GM08714 (cell line): Measurements from ENCODE around the gene PAX5.
A peak's percentile ranks its signal among the peaks of the same experiment; 100 is the strongest.

Source experiments
- H3K4me3 ChIP-seq: fragments of 200-500 bp; sonication (Bioruptor generic); 2 replicates; pipeline ENCODE4 v1.5.1; 2014; ENCODE audit warnings: mild to moderate bottlenecking, low read length, inconsistent platforms
- ZNF274 ChIP-seq: IDR thresholded peaks from 2 replicates; pipeline ENCODE4 v1.6.1; 2012; ENCODE audit warnings: mild to moderate bottlenecking, low read depth, low read length

PAX5 gene

DNA sequence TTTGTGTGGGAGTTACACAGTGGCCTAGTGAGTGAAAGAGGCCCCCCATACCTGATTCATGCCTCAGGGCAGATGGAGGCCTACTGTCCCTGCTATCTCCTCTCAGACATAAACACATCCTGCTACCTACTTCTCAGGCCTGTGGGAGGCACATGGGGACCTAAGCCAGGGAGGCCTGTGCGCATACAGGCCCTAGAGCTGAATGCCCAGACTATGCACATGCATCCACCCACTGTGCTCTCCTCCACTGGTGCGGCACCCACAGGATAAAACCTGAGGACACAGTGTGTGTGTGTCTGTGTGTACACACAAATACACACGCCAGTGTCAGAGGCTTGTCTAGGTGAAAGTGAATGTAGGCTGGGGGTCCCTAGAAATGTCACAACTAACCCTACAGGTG lies 1.4 kb downstream of the PAX5 start:
- H3K4me3 ChIP-seq = peak overlapping the region; percentile 89
- TF ChIP-seq ZNF274 = no peak

DNA sequence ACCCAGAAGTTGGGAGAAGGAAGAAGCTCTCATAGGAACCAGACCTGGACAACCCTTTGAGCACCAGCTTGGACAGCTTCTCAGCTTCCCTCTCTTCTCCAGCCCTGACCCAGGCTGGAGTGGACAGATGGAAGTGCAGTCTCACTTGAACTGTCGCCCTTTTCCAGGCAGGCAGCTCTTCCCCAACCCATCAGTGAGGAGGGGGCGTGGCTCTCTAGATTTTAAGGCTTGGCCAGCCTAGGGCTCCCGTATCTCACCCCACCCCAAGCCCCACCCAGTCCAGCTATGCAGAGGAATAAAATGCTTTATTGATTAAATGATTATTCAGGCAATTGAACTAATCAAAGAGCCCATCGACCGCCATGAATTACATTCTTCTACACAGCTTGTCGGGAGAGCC lies 2.2 kb downstream of the PAX5 start:
- H3K4me3 ChIP-seq = peak overlapping the region; percentile 89; the same call in 1 of the 2 replicates
- TF ChIP-seq ZNF274 = no peak

DNA sequence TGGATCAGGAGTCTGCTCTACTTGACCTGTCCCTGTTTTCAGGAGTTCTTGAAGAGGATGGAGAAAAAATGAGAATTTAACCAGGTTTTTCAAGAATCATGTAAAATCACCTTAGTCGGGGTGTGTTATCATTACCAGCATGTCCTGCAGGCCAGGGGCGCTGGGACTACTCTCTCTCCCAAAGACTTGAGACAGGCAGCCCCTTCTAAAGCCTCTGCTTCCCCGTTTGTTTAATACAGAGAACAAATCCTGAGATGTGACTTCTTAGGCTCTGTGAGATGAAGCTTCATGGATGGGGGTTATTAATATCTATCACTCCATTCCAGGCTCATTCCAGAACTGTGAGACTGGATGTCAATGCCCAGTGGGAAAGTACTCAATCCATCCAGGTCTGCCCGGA lies 3.0 kb downstream of the PAX5 start:
- H3K4me3 ChIP-seq = peak overlapping the region; percentile 89; the same call in 1 of the 2 replicates

DNA sequence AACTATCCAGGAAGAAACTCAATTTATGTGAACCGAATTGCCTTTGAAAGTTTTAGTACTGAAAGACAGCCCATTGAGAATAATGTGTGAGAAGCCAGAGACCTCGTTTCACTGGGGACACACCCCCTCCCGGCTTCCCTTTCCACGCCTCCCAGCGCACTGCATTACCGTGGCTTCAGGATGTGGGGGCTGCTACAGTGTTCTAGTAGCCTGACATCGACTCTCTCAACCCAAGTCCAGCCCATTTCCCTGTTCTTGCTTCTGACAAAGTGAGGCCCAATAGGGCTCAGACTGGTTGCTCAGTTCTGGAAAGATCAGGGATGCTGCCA lies 3.5 kb downstream of the PAX5 start:
- TF ChIP-seq ZNF274 = no peak
- H3K4me3 ChIP-seq = peak overlapping the region; percentile 89; the same call in 1 of the 2 replicates

More for the DNA sequence above, 3.0 kb downstream of the PAX5 start:
- no peak for TF ChIP-seq ZNF274

DNA sequence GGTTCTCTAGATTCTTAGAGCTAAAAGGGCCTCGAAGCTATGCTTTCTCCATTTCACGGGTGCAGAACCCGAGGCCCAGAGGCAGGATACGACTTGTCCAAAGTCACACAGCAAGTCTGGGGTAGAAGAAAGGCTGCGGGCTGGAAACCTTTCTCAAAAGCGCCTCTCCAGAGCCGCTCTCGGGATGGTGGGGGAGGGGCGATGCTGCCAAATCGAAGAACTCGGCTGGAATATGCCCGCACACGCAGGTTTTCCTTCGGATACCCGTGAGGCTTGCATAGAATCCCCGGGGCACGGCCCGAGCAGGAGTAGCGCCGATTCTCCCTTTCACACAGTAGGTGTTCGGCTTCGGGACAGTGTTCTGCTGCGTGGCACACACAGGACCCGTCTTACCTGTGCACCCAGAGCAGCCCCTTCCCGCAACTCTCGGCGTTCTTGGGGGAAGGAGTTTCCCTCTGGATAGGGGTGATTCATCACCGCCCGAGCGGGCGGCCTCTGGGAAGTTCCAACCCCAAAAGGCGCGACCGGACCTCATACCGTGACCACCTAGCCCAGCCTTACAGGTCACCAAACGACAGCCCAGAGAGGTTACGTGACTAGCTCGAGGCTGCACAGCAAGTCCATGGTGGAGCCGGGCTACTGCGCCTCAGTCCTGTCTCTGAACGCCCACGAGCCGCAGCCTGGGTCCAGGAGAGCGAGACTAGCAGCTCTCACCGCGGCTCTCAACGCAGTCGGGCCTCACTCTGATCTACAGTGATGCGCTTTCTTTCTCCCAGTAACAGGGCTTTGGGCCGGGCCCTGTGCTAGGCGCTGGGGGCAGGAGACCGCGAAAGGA lies 4.1 kb downstream of the PAX5 start:
- peak overlapping the region; percentile 89; the same call in 1 of the 2 replicates for H3K4me3 ChIP-seq
- TF ChIP-seq ZNF274 = no peak

DNA sequence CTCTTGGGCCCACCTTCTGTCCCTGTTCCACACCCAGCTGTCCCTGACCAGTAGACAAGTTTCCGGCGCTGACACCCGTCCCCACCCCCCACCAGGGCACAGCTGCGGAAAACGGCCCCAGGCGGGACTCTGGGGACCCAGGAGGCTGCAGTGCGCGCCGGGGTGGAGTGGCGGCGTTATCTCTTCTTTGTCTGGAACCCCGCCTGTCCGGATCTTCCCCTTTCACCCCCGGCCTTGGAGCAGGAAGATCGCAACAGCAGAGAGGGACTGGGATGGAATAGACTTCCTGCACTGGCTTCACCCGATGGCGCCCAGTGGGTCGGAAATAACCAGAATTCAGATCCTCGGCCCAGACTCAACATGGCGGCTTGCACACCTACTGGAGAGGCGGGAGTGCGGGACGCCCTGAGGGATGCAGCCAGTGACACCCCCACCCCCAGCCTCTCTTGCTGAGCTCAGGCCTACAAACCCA lies 4.7 kb downstream of the PAX5 start:
- H3K4me3 ChIP-seq = peak overlapping the region; percentile 89; the same call in 1 of the 2 replicates
- TF ChIP-seq ZNF274 = no peak

DNA sequence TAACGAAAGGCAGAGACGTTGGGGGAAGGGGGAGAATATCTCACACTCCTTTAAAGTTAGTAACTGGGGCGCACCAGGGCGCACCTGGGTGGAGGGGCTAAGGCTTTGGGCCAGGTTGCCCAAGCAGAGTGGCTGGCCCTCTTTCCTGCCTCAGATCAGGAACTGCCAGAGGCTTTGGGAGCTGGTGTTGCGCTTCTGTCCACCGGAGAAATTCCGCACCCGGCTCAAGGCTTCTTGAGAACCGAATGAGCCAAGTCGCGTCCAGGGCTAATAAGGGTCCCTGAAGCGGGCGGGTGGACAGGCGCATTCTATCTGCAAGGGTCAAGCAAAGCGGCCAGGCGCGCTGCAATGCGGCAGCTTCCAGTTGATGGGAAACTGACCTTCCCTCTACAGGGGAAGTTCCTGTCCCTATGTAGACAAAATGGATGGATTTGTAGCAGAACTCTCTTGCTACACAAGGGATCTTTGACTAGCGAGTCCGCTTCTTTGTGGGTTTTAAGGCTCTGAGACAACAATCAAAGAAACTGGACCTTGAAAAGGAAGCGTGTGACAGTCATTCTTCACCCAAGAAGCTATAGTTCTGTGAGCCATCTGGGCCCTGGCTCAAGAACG lies 5.5 kb downstream of the PAX5 start:
- no peak for TF ChIP-seq ZNF274
- peak overlapping the region; percentile 89 for H3K4me3 ChIP-seq

DNA sequence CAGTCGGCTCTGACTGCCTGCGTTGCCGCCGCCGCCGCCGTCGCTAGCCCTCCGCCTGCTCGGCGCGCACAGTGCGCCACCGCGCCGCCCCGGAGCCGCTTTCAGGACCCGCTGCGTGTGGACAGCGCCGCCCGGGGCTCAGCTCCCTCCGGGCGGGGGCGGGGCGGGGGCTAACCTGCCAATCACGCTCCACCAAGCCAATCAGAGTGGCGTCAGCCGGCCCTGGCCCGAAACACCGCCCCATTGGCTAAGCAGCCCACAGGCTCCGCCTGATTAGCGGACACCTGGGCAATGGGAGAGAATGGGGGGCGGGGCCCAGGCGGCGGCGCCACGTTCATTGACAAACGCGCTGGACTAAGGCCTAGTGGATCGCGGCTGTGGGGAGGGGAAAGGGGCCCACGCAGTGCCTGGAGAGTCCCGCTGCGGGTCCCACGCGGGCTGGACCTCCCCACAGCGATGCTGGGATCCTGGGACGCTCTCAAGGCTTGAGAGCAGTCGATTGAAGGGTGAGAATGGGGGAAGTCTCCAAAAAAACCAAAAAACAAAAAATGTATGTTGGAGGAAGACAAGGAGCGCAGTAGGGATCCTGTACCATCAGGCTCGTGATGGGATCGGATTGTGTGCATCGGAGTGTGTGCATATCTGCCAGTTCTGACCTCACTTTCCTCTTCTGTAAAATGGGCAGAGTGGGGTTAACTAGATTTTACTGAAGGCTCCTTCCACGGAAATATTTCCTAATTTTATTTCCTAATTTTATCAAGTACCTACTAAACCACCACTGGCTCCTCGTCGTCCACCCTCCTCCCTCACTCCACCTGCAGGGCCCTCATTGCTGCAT lies 6.3 kb downstream of the PAX5 start:
- peak overlapping the region; percentile 89 for H3K4me3 ChIP-seq
- TF ChIP-seq ZNF274 = no peak

DNA sequence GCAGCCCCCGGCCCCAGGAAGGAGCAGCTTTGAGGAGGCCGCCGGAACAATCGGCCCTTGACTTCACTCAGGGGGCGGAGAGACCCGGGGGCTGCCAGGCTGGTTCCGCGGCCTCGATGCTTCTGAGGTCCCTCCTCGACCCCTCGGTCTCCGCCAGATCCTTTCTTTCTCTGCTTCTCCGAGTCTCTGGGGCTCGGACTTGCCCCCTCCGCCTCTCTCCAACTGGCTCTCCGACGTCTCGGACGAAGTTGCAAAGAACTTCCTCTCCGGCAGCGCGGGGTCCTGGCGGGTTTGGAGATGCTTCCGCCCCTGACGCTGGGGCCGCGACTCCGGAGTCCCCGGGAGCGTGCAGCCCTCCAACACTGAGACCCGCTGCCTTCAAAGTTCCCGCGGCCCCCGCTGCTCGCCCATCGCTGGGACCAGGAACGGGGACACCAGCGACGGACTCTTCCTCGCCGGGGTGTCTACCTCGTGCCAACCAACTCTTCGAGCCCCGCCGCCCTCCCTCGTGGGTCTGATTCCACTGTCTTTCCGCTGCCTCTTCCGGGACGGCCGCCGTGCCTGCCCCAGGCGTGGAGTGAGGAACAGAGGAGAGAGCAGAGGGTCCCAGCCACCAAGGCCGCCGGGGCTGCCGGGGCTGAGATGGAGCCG lies 7.0 kb downstream of the PAX5 start:
- H3K4me3 ChIP-seq = peak overlapping the region; percentile 72; the same call in 1 of the 2 replicates

DNA sequence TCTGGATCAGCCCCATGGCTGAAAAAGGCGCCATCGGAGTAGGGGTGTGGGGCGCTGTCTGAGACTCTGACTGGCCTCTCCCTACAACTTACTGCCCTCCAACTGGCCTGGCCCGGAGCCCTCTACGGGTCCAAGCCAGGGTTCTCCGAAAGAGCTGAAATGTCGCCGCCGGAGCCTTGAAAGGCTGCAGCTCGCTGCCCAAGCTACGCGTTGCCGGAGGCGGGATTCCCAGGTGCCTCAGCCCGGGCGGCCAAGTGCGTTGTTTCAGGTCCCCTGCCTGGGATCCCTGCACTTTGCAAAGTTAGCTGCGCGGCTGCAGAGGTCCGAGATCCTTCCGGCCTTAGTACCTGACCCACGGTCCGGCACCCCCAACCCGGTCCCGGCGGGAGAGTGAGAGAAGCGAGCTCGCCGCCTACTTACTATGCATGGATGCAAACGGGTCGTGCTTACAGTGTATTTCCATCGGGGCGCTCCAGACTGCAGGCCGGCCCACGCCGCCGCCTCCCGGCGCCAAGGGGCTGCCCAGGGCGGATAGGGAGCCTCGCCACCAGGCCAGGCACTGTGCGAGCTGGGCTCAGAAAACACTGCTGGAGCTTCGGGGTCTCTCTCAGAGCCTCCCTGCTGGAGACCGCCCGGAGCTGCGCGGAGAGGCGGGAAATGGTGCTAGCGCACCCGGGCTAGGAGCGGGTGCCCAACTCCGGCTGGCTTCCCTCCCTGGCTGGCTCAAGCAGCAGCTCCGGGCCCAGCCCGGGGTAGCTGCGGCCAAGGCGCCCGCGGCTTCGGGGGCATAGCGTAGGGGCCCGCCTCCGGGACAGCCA lies 7.7 kb downstream of the PAX5 start:
- H3K4me3 ChIP-seq = peak overlapping the region; percentile 72
- no peak for TF ChIP-seq ZNF274

More for the DNA sequence above, 7.0 kb downstream of the PAX5 start:
- TF ChIP-seq ZNF274 = no peak

DNA sequence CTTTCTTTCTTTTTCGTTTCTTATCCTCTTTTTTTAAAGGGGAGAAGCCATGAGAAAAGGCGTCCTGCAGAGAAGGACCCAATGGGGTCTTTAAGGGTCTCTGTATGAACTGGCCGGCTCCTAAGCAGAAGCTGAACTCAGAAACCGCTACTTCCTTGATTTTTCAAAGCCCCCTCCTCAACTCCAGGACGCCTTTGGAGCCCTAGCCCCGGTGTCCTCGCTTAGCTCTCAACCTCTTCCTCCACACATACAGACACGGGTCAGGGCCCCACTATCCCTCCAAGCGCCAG lies 8.3 kb downstream of the PAX5 start:
- no peak for TF ChIP-seq ZNF274
- peak overlapping the region; percentile 72 for H3K4me3 ChIP-seq

DNA sequence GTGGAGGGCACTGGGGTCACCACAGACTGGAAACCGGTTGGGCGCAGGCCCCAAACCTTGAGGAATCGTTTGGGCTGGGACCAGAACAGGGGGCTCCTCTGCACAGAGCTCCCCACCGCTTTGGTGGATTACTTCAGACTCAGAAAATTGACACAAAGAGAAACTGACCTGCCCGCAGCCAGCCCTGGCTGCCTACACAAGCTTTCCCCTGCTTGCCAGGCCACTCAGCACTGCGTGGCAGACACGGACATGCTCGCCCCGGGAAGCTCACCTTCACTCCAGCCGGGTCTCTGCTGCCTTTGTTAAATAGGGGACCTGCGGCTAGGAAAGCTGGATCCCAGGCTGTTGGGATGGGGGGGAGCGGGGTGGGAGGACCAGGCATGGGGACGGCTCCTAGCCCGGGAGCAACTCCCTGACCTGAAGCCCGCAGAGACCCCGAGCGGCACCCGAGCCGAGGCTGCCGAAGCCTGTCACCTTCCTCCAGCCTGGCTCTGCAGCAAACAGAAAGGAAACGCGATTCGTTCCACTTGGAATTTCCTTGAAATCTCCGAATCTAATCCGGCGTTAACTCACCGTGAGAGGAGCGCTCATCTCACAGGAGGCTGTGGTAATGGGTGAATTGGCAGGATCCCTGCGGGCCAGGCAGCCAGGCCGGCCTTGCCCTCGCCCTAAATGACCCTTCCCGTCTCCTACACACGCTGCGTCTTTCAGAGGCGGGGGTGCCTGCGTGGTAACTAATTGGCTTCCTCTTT lies 8.8 kb downstream of the PAX5 start:
- TF ChIP-seq ZNF274 = no peak
- H3K4me3 ChIP-seq = peak overlapping the region; percentile 72

DNA sequence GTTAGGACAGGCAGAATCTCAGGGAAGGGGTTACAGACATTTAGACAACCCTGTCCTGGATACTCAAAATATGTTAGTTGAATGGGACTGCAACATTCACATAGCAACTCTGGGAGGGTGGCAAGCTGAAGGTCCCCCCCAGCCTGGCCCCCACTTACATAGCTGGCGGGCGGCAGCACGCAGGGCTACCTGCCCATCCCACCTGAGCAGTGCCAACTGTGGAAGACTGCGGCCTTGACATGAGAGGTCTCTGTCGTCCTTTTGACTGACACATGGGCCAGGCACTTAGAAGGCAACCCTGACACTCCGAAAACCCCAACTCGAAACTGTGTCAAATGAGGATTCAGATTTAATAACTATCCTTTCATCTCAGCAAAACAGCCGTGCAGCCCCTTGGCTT lies 16.5 kb downstream of the PAX5 start:
- H3K4me3 ChIP-seq = no peak overlapping the region
- TF ChIP-seq ZNF274 = no peak
